H9 (cell line): ENCODE measurements around the gene NNT. TPM values are rescaled to one million over a fixed set of nuclear protein-coding genes. Genes with fewer than 3 reads are reported as not detected.

ENCODE experiments used
- DNase-seq: peaks from one replicate; pipeline ENCODE4 v3.0.0-alpha.2; 2017
- H2AFZ ChIP-seq: one replicate; pipeline ENCODE4 v1.6.1; 2013; ENCODE audit warnings: mild to moderate bottlenecking, low read length, control low read depth, moderate library complexity
- H2AK5ac ChIP-seq: 2 replicates; pipeline ENCODE4 v1.6.1; 2013; ENCODE audit warnings: low read length, control low read depth, mixed read lengths; ENCODE audit not compliant: insufficient read length
- H2BK120ac ChIP-seq: one replicate; pipeline ENCODE4 v1.6.1; 2013; ENCODE audit warnings: low read depth, mild to moderate bottlenecking, low read length, control low read depth, inconsistent platforms; ENCODE audit not compliant: poor library complexity, severe bottlenecking
- H2BK12ac ChIP-seq: 2 replicates; pipeline ENCODE4 v1.6.1; 2013; ENCODE audit warnings: low read length, control low read depth, mixed read lengths, low read depth; ENCODE audit not compliant: insufficient read length
- H2BK15ac ChIP-seq: 2 replicates; pipeline ENCODE4 v1.6.1; 2013; ENCODE audit warnings: low read depth, low read length, control low read depth
- H2BK20ac ChIP-seq: one replicate; pipeline ENCODE4 v1.6.1; 2013; ENCODE audit warnings: low read depth, mild to moderate bottlenecking, low read length, control low read depth, inconsistent platforms; ENCODE audit not compliant: poor library complexity, severe bottlenecking
- H2BK5ac ChIP-seq: 2 replicates; pipeline ENCODE4 v1.6.1; 2013; ENCODE audit warnings: low read length, control low read depth, mixed read lengths; ENCODE audit not compliant: insufficient read length
- H3K14ac ChIP-seq: 2 replicates; pipeline ENCODE4 v1.6.1; 2013; ENCODE audit warnings: low read length, control low read depth; ENCODE audit not compliant: insufficient read depth
- H3K18ac ChIP-seq: 2 replicates; pipeline ENCODE4 v1.6.1; 2013; ENCODE audit warnings: low read depth, mild to moderate bottlenecking, mixed read lengths, low read length, control low read depth; ENCODE audit not compliant: insufficient read length
- H3K23ac ChIP-seq: 2 replicates; pipeline ENCODE4 v1.6.1; 2013; ENCODE audit warnings: low read length, control low read depth, mixed read lengths, low read depth; ENCODE audit not compliant: insufficient read length
- H3K23me2 ChIP-seq: 2 replicates; pipeline ENCODE4 v1.6.1; 2013; ENCODE audit warnings: low read depth, mild to moderate bottlenecking, mixed read lengths, low read length, control low read depth; ENCODE audit not compliant: insufficient read length, poor library complexity, severe bottlenecking
- H3K27ac ChIP-seq: 2 replicates; pipeline ENCODE4 v1.5.1; 2013; ENCODE audit warnings: low read length, control low read depth, mixed read lengths, low read depth; ENCODE audit not compliant: insufficient read length
- H3K27me3 ChIP-seq: 2 replicates; pipeline ENCODE4 v1.6.1; 2013; ENCODE audit warnings: low read length, control low read depth, inconsistent platforms; ENCODE audit not compliant: insufficient read depth
- H3K4ac ChIP-seq: 2 replicates; pipeline ENCODE4 v1.6.1; 2013; ENCODE audit warnings: low read depth, mild to moderate bottlenecking, control low read depth, inconsistent platforms, low read length, moderate library complexity
- H3K4me1 ChIP-seq: 2 replicates; pipeline ENCODE4 v1.6.1; 2013; ENCODE audit warnings: low read length, control low read depth, inconsistent platforms; ENCODE audit not compliant: insufficient read depth
- H3K4me2 ChIP-seq: 2 replicates; pipeline ENCODE4 v1.6.1; 2013; ENCODE audit warnings: low read length, control low read depth, mixed read lengths; ENCODE audit not compliant: insufficient read length, insufficient read depth
- H3K56ac ChIP-seq: 2 replicates; pipeline ENCODE4 v1.6.1; 2013; ENCODE audit warnings: low read depth, mild to moderate bottlenecking, mixed read lengths, low read length, control low read depth; ENCODE audit not compliant: insufficient read length
- H3K79me1 ChIP-seq: 2 replicates; pipeline ENCODE4 v1.6.1; 2013; ENCODE audit warnings: low read depth, mild to moderate bottlenecking, moderate library complexity, low read length, control low read depth, inconsistent platforms; ENCODE audit not compliant: insufficient read depth, poor library complexity, severe bottlenecking
- H3K79me2 ChIP-seq: 2 replicates; pipeline ENCODE4 v1.6.1; 2013; ENCODE audit warnings: low read length, control low read depth, inconsistent platforms; ENCODE audit not compliant: insufficient read depth
- H3K9ac ChIP-seq: 2 replicates; pipeline ENCODE4 v1.6.1; 2013; ENCODE audit warnings: low read length, control low read depth, mixed read lengths; ENCODE audit not compliant: insufficient read length; ENCODE audit errors: extremely low read depth
- H3K9me3 ChIP-seq: one replicate; pipeline ENCODE4 v1.6.1; 2013; ENCODE audit warnings: low read depth, low read length, inconsistent platforms; ENCODE audit not compliant: control insufficient read depth
- H3T11ph ChIP-seq: one replicate; pipeline ENCODE4 v1.6.1; 2013; ENCODE audit warnings: mild to moderate bottlenecking, low read length, control low read depth, inconsistent platforms
- H4K20me1 ChIP-seq: one replicate; pipeline ENCODE4 v1.6.1; 2013; ENCODE audit not compliant: control insufficient read depth, insufficient read length, insufficient read depth
- H4K5ac ChIP-seq: 2 replicates; pipeline ENCODE4 v1.6.1; 2013; ENCODE audit warnings: low read depth, mild to moderate bottlenecking, mixed read lengths, low read length, control low read depth; ENCODE audit not compliant: insufficient read length
- H4K8ac ChIP-seq: replicated peaks from 2 replicates; pipeline ENCODE4 v1.6.1; 2013; ENCODE audit warnings: low read length, control low read depth, mixed read lengths, low read depth; ENCODE audit not compliant: insufficient read length
- H4K91ac ChIP-seq: 2 replicates; pipeline ENCODE4 v1.6.1; 2013; ENCODE audit warnings: low read depth, mild to moderate bottlenecking, moderate library complexity, mixed read lengths, low read length, control low read depth; ENCODE audit not compliant: insufficient read length
- H3K27ac Mint-ChIP-seq, 3 experiments: 2 replicates in 2 of 3; 3 replicates in 1 of 3; pipeline ENCODE4 v1.8.0; 2020 to 2021; ENCODE audit warnings: mixed read lengths in 3 of 3, mild to moderate bottlenecking in 1 of 3, moderate library complexity in 1 of 3
- H3K27me3 Mint-ChIP-seq: 2 replicates; pipeline ENCODE4 v1.8.0; 2021; ENCODE audit warnings: low read depth, mild to moderate bottlenecking, moderate library complexity, mixed read lengths
- H3K36me3 Mint-ChIP-seq, 3 experiments: 2 replicates in 2 of 3; 3 replicates in 1 of 3; pipeline ENCODE4 v1.8.0; 2020 to 2021; ENCODE audit warnings: low read depth in 3 of 3, mixed read lengths in 3 of 3; ENCODE audit not compliant: insufficient read depth in 1 of 3
- H3K4me1 Mint-ChIP-seq, 2 experiments: 2 replicates each; pipeline ENCODE4 v1.8.0; 2020; ENCODE audit warnings: mixed read lengths in 2 of 2
- H3K4me3 Mint-ChIP-seq, 2 experiments: 2 replicates in 1 of 2; 3 replicates in 1 of 2; pipeline ENCODE4 v1.8.0; 2020 to 2021; ENCODE audit warnings: mild to moderate bottlenecking in 2 of 2, mixed read lengths in 2 of 2, moderate library complexity in 1 of 2
- H3K9me3 Mint-ChIP-seq, 2 experiments: 2 replicates in 1 of 2; 3 replicates in 1 of 2; pipeline ENCODE4 v1.8.0; 2020; ENCODE audit warnings: mild to moderate bottlenecking in 2 of 2, mixed read lengths in 2 of 2, moderate library complexity in 1 of 2
- CTCF ChIP-seq: fragments of 200-600 bp; sonication (generic); conservative IDR thresholded peaks from 3 replicates; pipeline ENCODE4 v1.8.0; 2021; ENCODE audit warnings: antibody characterized with exemption, mild to moderate bottlenecking
- WGBS: extraction: QIAGEN DNeasy Blood & Tissue Kit; methylation state at CpG from one replicate; pipeline ENCODE4 v1.1.7; 2013; ENCODE audit warnings: missing lambda C conversion rate, low lambda C conversion rate, mixed read lengths; ENCODE audit not compliant: insufficient read length; ENCODE audit errors: extremely low coverage; 5-methylcytosine and 5-hydroxymethylcytosine counted together
- total RNA-seq: library from RNA; stranded (reverse); gene quantifications from 2 replicates; pipeline ENCODE4 v1.2.1, GENCODE V29; 2021

The NNT gene
- total RNA-seq, 1 experiment from 2014 or later, result 27.6 TPM

DNA sequence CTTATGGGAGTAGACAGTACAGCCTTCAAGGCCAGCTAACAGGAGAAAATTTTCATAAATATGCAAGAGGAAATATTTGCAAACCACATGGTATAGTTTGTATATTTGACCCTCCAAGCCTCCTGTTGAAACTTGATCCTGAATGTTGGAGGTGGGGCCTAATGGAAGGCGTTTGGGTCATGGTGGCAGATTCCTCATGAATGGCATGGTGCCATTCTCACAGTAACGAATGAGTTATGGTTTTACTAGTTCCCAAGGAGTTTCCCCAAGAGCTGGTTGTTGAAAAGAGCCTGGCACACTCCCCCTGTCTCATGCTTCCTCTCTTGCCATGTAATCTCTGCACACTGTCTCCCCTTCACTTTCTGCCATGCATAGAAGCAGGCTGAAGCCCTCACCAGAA lies 42.9 kb upstream of the NNT start:
- Histone ChIP-seq H3K23ac (no peak overlapping the region), H3K9me3 (no peaks in the 10 kb centered on the region), H3K14ac (no peak overlapping the region), H2AK5ac (no peak overlapping the region), H3K27ac (no peak overlapping the region), H3T11ph (no peak overlapping the region), H2BK5ac (no peak overlapping the region), H4K8ac (no peak overlapping the region), H2BK15ac (no peak overlapping the region), H3K18ac (no peak overlapping the region), H3K4ac (no peak overlapping the region), H3K23me2 (peaks cover 8% of the 10 kb centered on the region), H4K20me1 (no peaks in the 10 kb centered on the region), H3K79me2 (peaks cover 2% of the 10 kb centered on the region; the same call in 1 of the 2 replicates), H3K56ac (no peak overlapping the region), H3K4me2 (no peak overlapping the region), H3K9ac (no peak overlapping the region), H2BK12ac (no peak overlapping the region), H2AFZ (no peak overlapping the region), H2BK20ac (no peak overlapping the region), H2BK120ac (no peak overlapping the region), H3K27me3 (no peaks in the 10 kb centered on the region), H3K79me1 (no peaks in the 10 kb centered on the region), H4K5ac (no peak overlapping the region), H3K4me1 (no peaks in the 10 kb centered on the region), H4K91ac (no peak overlapping the region)
- Mint-ChIP-seq H3K27ac (no peak overlapping the region), H3K4me3 (no peak overlapping the region), H3K27me3 (no peaks in the 10 kb centered on the region; the same call in 1 of the 2 replicates), H3K4me1 (peaks cover 12 to 14% of the 10 kb centered on the region in 2 experiments), H3K9me3 (peaks cover 0 to 2% of the 10 kb centered on the region in 2 experiments; a peak in 1 of 5 replicates), H3K36me3 (peaks cover 0 to 4% (median 2%) of the 10 kb centered on the region in 3 experiments; a peak in 4 of 7 replicates)
- WGBS, result no CpG with 5 or more reads among the region's 2 CpGs
- DNase-seq, result no peak
- TF ChIP-seq CTCF, result no peak
